KMS-11 (cell line): ENCODE measurements around the gene KLHDC3.

Experiments
- H2AFZ ChIP-seq: fragments of 200-600 bp; sonication (generic); 2 replicates; pipeline ENCODE4 v1.6.1; 2016; ENCODE audit warnings: antibody characterized with exemption, mixed run types, low read depth
- H3K27ac ChIP-seq: fragments of 200-600 bp; sonication (generic); 2 replicates; pipeline ENCODE4 v1.6.1; 2016; ENCODE audit warnings: mild to moderate bottlenecking, mixed run types
- H3K27me3 ChIP-seq: fragments of 200-600 bp; sonication (generic); 2 replicates; pipeline ENCODE4 v1.6.1; 2017; ENCODE audit warnings: mild to moderate bottlenecking, low read depth, mixed run types, moderate library complexity; ENCODE audit not compliant: insufficient read depth
- H3K36me3 ChIP-seq: fragments of 200-600 bp; sonication (generic); 2 replicates; pipeline ENCODE4 v1.6.1; 2017; ENCODE audit warnings: mild to moderate bottlenecking, mixed run types; ENCODE audit not compliant: insufficient read depth
- H3K4me1 ChIP-seq: fragments of 200-600 bp; sonication (generic); 2 replicates; pipeline ENCODE4 v1.6.1; 2016; ENCODE audit warnings: mild to moderate bottlenecking, low read depth, mixed run types; ENCODE audit not compliant: poor library complexity, severe bottlenecking
- H3K4me2 ChIP-seq: fragments of 200-600 bp; sonication (generic); 2 replicates; pipeline ENCODE4 v1.7.0; 2016; ENCODE audit warnings: mild to moderate bottlenecking, mixed run types
- H3K4me3 ChIP-seq: fragments of 200-600 bp; sonication (generic); IDR thresholded peaks from 2 replicates; pipeline ENCODE4 v1.6.1; 2017; ENCODE audit warnings: low read depth, low read length, mixed read lengths; ENCODE audit not compliant: insufficient read depth
- H3K79me2 ChIP-seq: fragments of 200-600 bp; sonication (generic); 2 replicates; pipeline ENCODE4 v1.6.1; 2016; ENCODE audit warnings: low read depth, mixed run types; ENCODE audit not compliant: insufficient read depth
- H3K9ac ChIP-seq: fragments of 200-600 bp; sonication (generic); 2 replicates; pipeline ENCODE4 v1.6.1; 2016; ENCODE audit warnings: mild to moderate bottlenecking, mixed run types
- H4K20me1 ChIP-seq: fragments of 200-600 bp; sonication (generic); 2 replicates; pipeline ENCODE4 v1.6.1; 2016; ENCODE audit warnings: mild to moderate bottlenecking, mixed run types; ENCODE audit not compliant: insufficient read depth
- TF ChIP-seq, protein P1 (sequence below): fragments of 200-600 bp; sonication (generic); conservative IDR thresholded peaks from 2 replicates; pipeline ENCODE4 v1.6.1; 2017; ENCODE audit warnings: low read depth, mild to moderate bottlenecking, antibody characterized with exemption, low read length, moderate library complexity, mixed read lengths

Gene KLHDC3

DNA sequence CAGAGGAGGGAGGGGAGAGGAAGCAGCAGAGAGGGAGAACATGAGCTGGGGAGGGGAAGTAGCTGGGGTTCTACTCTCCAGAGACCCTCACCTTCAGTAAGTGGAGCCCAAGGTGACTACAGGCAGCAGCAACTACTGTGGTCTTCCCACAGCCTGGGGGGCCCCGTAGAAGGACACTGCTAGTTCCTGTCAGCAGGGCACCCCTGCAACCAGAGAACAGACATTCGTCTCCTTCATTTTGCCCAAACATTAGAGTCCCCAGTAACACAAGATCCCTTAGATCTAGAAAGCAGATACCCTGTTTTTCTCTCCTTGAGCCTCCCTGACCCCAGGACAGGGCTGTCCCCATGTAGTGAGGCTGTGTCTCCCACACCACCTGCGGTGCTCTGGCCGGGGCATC, 45.3 kb upstream of the KLHDC3 start:
- TF ChIP-seq, protein P1, sequence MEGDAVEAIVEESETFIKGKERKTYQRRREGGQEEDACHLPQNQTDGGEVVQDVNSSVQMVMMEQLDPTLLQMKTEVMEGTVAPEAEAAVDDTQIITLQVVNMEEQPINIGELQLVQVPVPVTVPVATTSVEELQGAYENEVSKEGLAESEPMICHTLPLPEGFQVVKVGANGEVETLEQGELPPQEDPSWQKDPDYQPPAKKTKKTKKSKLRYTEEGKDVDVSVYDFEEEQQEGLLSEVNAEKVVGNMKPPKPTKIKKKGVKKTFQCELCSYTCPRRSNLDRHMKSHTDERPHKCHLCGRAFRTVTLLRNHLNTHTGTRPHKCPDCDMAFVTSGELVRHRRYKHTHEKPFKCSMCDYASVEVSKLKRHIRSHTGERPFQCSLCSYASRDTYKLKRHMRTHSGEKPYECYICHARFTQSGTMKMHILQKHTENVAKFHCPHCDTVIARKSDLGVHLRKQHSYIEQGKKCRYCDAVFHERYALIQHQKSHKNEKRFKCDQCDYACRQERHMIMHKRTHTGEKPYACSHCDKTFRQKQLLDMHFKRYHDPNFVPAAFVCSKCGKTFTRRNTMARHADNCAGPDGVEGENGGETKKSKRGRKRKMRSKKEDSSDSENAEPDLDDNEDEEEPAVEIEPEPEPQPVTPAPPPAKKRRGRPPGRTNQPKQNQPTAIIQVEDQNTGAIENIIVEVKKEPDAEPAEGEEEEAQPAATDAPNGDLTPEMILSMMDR: no peak
- H3K9ac ChIP-seq: no peak overlapping the region
- no peak overlapping the region for H3K27ac ChIP-seq

DNA sequence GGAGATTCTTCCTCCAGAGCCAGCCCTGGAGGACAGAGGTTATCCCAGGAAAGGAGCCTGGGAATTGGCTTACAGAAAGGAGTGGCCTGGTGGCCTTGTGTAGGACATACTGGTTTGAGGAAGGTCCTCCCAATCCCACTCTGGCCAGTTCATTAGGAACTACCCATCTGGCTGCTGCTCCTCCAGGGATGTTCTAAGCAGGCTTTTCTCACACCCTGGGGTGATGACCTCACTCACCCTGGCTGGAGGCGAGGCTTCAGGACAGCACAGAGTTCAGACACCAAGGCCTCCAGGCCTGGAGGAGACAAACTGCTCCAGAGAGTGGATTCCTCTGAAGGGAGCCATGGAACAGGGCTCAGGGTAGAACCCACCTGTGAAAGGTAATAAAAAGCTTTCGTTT, 44.6 kb upstream of the KLHDC3 start:
- Histone ChIP-seq H3K9ac (no peak overlapping the region), H4K20me1 (no peaks in the 10 kb centered on the region), H3K4me3 (no peak overlapping the region), H3K4me2 (no peak overlapping the region), H3K27ac (no peak overlapping the region), H3K79me2 (no peaks in the 10 kb centered on the region), H3K27me3 (no peaks in the 10 kb centered on the region), H3K4me1 (no peaks in the 10 kb centered on the region), H2AFZ (no peak overlapping the region), H3K36me3 (no peaks in the 10 kb centered on the region)
- TF ChIP-seq, protein P1: no peak

More for the DNA sequence above, 45.3 kb upstream of the KLHDC3 start:
- no peaks in the 10 kb centered on the region for H4K20me1 ChIP-seq
- no peaks in the 10 kb centered on the region for H3K27me3 ChIP-seq
- no peaks in the 10 kb centered on the region for H3K4me1 ChIP-seq
- H3K4me2 ChIP-seq: no peak overlapping the region
- no peaks in the 10 kb centered on the region for H3K79me2 ChIP-seq
- no peak overlapping the region for H2AFZ ChIP-seq
- no peak overlapping the region for H3K4me3 ChIP-seq
- H3K36me3 ChIP-seq: no peaks in the 10 kb centered on the region

DNA sequence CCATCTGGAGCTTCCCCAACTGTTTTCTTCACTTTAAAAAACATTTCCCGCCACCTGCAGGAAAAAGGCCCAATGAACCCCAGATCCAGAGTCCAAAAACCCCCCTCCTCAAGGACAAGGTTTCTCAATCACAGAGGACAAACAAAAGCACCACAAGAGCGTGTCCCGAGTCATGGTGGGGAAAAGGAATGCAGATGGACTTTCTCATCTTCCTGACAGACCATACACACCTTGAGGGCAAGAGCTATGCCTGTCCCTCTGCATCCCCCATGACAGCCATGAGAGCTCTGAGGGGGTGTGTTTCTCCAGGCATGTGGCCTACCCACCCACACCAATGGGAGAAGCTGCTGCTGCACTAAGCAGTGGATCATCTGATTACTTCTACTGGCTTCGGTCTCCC, 44.1 kb upstream of the KLHDC3 start:
- Histone ChIP-seq H3K4me1 (no peaks in the 10 kb centered on the region), H3K9ac (no peak overlapping the region), H3K4me2 (no peak overlapping the region), H3K4me3 (no peak overlapping the region), H3K36me3 (no peaks in the 10 kb centered on the region), H3K27ac (no peak overlapping the region), H3K79me2 (no peaks in the 10 kb centered on the region), H3K27me3 (no peaks in the 10 kb centered on the region), H2AFZ (no peak overlapping the region), H4K20me1 (no peaks in the 10 kb centered on the region)
- TF ChIP-seq, protein P1: no peak

DNA sequence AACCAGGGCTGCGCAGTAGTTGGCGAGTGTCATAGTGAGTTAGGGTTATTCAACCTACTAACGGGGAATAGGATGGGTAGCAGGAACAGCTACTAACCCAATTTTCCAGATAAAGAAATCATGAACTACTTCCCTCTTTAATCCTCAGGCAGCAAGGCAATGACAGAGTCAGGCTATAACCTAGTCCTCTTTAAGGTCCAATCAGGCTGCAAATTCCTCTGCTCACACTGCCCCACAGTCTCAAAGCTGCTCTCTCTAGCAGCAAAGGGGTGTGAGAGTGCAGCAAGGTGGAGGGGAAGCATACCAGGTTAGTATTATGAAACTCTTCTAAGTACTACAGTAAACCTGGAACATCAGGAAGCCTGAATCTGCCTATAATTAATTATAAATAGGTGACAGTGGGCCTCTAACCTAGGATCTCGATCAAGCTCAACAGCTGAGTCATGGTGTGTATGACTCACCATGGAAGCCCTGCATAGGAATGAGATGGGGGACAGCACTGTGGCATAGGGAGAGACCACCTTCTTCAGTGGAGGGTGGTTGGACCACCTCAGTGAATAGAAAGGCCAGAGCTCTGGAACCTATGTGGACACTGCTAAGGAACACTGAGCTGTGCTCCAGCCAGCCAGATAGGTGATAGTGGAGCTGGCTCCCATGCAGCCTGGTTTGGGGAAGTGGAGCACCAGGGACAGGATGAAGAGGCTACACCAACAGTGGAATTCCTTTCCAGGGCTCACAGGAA, 43.0 kb upstream of the KLHDC3 start:
- Histone ChIP-seq H3K9ac (no peak overlapping the region), H3K36me3 (no peaks in the 10 kb centered on the region), H3K27me3 (no peaks in the 10 kb centered on the region), H3K79me2 (no peaks in the 10 kb centered on the region), H3K4me2 (no peak overlapping the region), H4K20me1 (no peaks in the 10 kb centered on the region), H3K27ac (no peak overlapping the region), H3K4me3 (no peak overlapping the region), H2AFZ (no peak overlapping the region), H3K4me1 (no peaks in the 10 kb centered on the region)
- TF ChIP-seq, protein P1: no peak
